Glutamatergic neuron (in vitro differentiated cells): Measurements from ENCODE around the gene HDAC11. TPM values are rescaled to one million over a fixed set of nuclear protein-coding genes. Genes with fewer than 3 reads are reported as not detected.

Experiments used
- DNase-seq: peaks from one replicate; pipeline ENCODE4 v3.0.0; 2022
- H3K27ac Mint-ChIP-seq: one replicate; pipeline ENCODE4 v1.8.0; 2020; ENCODE audit warnings: mild to moderate bottlenecking, mixed read lengths, inconsistent platforms; ENCODE audit not compliant: unreplicated experiment
- H3K27me3 Mint-ChIP-seq: one replicate; pipeline ENCODE4 v1.8.0; 2020; ENCODE audit warnings: mild to moderate bottlenecking, moderate library complexity, mixed read lengths, inconsistent platforms; ENCODE audit not compliant: unreplicated experiment
- H3K36me3 Mint-ChIP-seq: one replicate; pipeline ENCODE4 v1.8.0; 2020; ENCODE audit warnings: mild to moderate bottlenecking, mixed read lengths, inconsistent platforms; ENCODE audit not compliant: unreplicated experiment
- H3K4me1 Mint-ChIP-seq: one replicate; pipeline ENCODE4 v1.8.0; 2020; ENCODE audit warnings: mild to moderate bottlenecking, low read depth, mixed read lengths, inconsistent platforms; ENCODE audit not compliant: unreplicated experiment
- H3K4me3 Mint-ChIP-seq: one replicate; pipeline ENCODE4 v1.8.0; 2020; ENCODE audit warnings: mild to moderate bottlenecking, mixed read lengths, inconsistent platforms; ENCODE audit not compliant: unreplicated experiment
- H3K9me3 Mint-ChIP-seq: one replicate; pipeline ENCODE4 v1.8.0; 2020; ENCODE audit warnings: mild to moderate bottlenecking, moderate library complexity, mixed read lengths, inconsistent platforms; ENCODE audit not compliant: unreplicated experiment
- total RNA-seq: library from RNA; stranded (reverse); fragmentation: NEBNext Ultra II Directional; extraction: Animal tissue kit (Norgen Biotek cat#: 25700); gene quantifications from one replicate; pipeline ENCODE4 v1.2.1, GENCODE V29; 2021; ENCODE audit not compliant: unreplicated experiment
- TF ChIP-seq, protein P1 (sequence below): fragments of 200-600 bp; sonication (generic); IDR thresholded peaks from one replicate; pipeline ENCODE4 v1.5.0; 2021; ENCODE audit not compliant: partially characterized antibody, unreplicated experiment

The HDAC11 gene
- total RNA-seq, 1 donor from 2014 or later = 19.8 TPM

DNA sequence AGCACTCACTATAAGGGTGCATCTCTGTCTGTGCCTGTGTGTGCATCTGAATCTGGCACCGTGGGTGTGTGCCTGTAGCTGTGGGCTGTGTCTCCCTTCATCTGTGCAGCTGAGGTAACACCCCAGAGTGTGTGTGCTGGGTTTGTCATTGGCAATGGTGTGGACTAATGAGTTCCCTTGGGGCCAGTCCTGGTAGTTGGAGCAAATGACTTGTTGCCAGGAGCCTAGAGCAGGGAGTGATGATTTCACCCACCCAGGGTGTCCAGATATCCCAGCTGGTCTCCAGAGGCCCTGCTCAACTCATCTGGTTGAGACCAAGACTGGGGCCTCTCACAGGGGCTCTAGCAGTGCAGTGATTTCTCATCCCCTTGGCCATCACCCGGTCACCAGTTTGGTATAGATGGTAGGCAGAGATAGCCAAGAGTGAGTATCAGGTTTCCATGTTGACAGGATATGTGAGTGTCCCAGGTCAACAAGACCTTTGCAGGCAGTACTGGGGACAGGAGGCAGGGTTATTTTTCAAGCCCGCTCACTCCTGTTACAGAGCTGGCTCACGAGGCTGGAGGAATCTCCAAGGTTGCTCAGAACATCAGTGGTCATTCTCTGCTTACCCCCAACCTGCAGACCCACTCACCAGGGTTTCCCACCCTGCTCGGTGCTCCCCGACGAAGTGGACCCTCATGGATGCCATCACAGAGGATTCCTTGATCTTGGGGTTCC, 4.1 kb upstream of the HDAC11 start:
- H3K27ac Mint-ChIP-seq = peak overlapping the region; percentile 38
- H3K36me3 Mint-ChIP-seq = no peaks in the 10 kb centered on the region
- TF ChIP-seq, protein P1, sequence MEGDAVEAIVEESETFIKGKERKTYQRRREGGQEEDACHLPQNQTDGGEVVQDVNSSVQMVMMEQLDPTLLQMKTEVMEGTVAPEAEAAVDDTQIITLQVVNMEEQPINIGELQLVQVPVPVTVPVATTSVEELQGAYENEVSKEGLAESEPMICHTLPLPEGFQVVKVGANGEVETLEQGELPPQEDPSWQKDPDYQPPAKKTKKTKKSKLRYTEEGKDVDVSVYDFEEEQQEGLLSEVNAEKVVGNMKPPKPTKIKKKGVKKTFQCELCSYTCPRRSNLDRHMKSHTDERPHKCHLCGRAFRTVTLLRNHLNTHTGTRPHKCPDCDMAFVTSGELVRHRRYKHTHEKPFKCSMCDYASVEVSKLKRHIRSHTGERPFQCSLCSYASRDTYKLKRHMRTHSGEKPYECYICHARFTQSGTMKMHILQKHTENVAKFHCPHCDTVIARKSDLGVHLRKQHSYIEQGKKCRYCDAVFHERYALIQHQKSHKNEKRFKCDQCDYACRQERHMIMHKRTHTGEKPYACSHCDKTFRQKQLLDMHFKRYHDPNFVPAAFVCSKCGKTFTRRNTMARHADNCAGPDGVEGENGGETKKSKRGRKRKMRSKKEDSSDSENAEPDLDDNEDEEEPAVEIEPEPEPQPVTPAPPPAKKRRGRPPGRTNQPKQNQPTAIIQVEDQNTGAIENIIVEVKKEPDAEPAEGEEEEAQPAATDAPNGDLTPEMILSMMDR = no peak
- peaks cover 1% of the 10 kb centered on the region for H3K27me3 Mint-ChIP-seq
- no peaks in the 10 kb centered on the region for H3K9me3 Mint-ChIP-seq
- peaks cover 20% of the 10 kb centered on the region for H3K4me1 Mint-ChIP-seq
- H3K4me3 Mint-ChIP-seq = no peak overlapping the region
- no peak for DNase-seq

DNA sequence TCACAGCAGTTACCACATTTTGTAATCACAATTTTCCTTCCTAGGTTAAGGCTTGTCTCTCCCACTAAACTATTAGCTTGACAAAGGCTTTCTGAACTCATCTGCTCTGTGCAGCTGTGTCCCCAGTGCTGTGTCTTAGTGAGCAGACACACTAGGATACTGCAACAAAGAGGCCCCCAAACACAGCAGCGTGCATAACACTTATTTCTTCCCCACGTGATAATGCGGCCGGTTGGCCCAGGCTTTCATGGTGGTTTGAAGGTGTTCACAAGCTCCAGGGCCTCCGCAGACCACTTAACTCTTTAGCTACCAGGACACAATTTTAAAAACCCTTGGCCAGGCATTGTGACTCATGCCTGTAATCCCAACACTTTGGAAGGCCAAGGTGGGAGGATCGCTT, 2.2 kb upstream of the HDAC11 start:
- no peak for DNase-seq
- peaks cover 5% of the 10 kb centered on the region for H3K27me3 Mint-ChIP-seq
- peak overlapping the region; percentile 94 for H3K27ac Mint-ChIP-seq
- H3K36me3 Mint-ChIP-seq = no peaks in the 10 kb centered on the region
- H3K9me3 Mint-ChIP-seq = peaks cover 2% of the 10 kb centered on the region
- TF ChIP-seq, protein P1 = no peak
- H3K4me3 Mint-ChIP-seq = peak overlapping the region; percentile 32
- peaks cover 16% of the 10 kb centered on the region for H3K4me1 Mint-ChIP-seq

DNA sequence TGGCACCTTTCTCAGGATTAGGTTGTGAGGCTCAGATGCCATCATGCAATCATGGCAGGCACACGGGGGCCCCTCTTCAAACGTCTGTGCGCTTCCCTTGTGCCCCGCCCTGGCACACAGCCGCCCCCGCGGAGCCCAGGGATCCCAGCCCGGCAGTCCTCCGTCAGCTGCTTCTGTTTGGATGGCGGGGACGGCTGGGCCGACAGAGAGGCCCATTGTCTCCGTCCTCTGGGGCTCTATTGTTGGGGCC, 849 bp upstream of the HDAC11 start:
- TF ChIP-seq, protein P1 = no peak
- H3K27ac Mint-ChIP-seq = peak overlapping the region; percentile 96
- H3K27me3 Mint-ChIP-seq = peaks cover 7% of the 10 kb centered on the region
- no peaks in the 10 kb centered on the region for H3K36me3 Mint-ChIP-seq
- H3K4me3 Mint-ChIP-seq = peak overlapping the region; percentile 89
- peaks cover 2% of the 10 kb centered on the region for H3K9me3 Mint-ChIP-seq
- peaks cover 16% of the 10 kb centered on the region for H3K4me1 Mint-ChIP-seq
- peak; percentile 52 for DNase-seq

DNA sequence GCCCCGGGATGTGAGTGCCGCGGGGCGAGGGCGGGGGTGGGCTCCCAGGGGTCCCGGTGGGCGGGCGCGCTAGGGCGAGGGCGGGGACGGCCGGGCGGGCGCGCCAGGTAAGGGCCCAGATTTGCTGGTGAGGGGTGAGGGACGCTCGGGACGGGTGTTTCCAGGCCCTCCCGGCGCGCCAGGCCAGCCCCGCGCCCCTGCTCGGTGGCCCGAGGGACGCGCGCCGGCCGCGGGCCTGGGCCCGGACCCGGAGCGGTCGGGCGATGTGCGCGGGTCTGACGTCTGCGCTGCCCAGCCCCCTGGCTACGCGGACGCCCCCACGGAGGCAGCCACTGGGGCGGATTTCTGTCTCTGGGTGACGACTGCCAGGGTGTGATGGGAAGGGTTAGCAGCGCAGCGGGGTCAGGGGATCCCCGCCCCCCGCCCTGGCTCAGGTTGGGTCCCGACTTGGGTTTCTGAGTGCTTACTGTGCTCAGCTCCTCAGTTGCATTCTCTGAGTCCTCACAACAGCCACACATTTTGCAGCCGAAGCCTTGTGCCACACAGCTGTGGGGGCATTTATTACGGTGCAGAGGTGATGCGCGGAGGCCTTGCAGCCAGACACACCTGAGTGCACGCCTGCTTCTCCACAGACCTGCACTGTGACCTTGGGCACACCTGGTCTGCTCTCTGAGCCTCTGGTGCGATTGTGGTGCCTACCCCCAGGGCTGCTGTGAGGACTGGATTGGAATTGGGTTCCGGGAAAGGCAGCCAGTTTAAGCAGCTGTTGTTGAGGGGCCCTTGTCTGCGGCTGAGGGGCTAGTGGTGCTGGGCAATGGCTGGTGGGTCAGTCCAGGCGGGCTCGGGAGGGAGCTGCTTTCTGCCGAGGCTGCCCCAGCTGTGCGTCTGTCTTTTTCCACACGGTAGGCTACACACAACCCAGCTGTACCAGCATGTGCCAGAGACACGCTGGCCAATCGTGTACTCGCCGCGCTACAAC, 523 bp downstream of the HDAC11 start:
- peaks cover 7% of the 10 kb centered on the region for H3K27me3 Mint-ChIP-seq
- no peaks in the 10 kb centered on the region for H3K36me3 Mint-ChIP-seq
- peaks cover 4% of the 10 kb centered on the region for H3K9me3 Mint-ChIP-seq
- H3K27ac Mint-ChIP-seq = peak overlapping the region; percentile 33
- TF ChIP-seq, protein P1 = no peak
- H3K4me3 Mint-ChIP-seq = peak overlapping the region; percentile 89
- DNase-seq = peak; percentile 45
- peaks cover 14% of the 10 kb centered on the region for H3K4me1 Mint-ChIP-seq
